HG03565 (cell line): ENCODE measurements around the gene PTPRT.

ENCODE experiments used
- ATAC-seq: cut with Tn5 transposase; IDR thresholded peaks from one replicate; pipeline ENCODE4 v1.9.1; 2021; ENCODE audit warnings: mild to moderate bottlenecking, moderate library complexity; ENCODE audit not compliant: unreplicated experiment

PTPRT gene

GRCh38 chr20:42494290-42494689, 695.4 kb downstream of the PTPRT start:
- no peak for ATAC-seq

- ATAC-seq, result no peak
Measured at GRCh38 chr20:42493001-42493400, 696.7 kb downstream of the PTPRT start.

GRCh38 chr20:42492290-42492689, 697.4 kb downstream of the PTPRT start:
- peak; percentile 70 for ATAC-seq

DNA sequence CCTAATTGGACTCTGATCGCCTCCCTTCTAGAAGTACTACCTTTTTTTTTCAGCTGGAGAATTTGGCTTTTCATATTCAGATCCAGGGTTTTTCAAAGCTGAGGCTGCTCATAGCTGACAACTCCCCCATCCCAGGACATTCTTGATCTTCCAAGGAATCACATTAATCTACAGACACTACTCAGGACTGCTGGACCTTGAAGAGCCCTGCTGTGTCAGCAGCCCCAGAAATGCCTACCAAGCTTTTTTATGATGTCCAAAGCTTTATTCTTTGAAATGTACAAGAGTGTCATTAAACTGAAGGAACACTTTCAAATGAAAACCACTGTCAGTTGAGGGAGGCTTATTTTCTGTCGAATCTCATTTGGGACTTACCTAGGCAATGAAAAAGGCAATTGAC, 704.1 kb downstream of the PTPRT start:
- ATAC-seq, result no peak

GRCh38 chr20:42484790-42485375, 704.8 kb downstream of the PTPRT start:
- ATAC-seq, result no peak

GRCh38 chr20:42484335-42484734, 705.4 kb downstream of the PTPRT start:
- ATAC-seq, result no peak

DNA sequence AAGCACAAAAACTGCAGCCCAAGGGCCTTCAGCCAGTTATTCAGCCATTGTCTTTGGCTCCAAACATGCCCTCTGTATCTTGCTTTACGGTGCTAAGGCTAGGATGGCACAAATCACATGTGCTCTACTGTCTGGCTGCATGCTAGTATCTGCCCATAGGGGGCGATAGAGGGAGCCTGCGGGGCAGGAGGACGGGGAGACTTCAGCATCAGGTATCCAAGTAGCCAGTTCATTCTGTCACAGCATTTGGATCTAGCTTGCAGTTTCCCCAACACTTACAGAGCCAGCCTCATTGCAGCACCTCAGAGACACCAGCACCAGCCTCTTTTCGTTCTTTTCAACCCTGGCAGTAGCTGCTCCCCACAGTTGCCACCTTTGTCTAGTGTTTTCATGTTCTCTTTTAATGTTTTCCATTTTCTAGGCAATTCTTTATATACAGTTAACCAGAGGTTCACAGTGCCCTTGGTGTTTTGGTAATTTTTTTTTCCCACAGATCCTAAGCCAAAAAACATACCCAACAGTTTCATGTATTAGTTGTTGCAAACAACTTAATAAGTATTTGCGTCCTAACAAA, 705.9 kb downstream of the PTPRT start:
- ATAC-seq, result no peak

GRCh38 chr20:42482808-42483207, 706.9 kb downstream of the PTPRT start:
- no peak for ATAC-seq

DNA sequence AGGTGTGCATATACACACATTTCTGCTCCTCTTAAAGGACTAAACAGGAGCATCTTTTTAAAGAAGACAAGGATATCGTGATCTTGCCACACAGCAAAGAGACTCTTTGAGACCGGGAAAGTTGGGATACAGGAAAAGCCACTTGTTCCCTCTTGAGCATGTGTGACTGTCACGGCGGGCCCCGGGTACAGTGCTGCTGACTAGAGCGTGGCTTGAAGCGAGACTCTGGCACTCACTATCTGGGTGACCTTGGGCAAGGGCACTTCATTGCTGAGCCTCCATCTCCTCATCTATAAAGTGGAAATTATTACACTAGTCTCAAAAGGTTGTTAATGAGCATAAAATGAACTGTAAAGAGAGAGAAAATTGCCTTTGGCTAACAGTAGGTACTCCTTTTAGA, 713.9 kb downstream of the PTPRT start:
- no peak for ATAC-seq

GRCh38 chr20:42474646-42475045, 715.1 kb downstream of the PTPRT start:
- ATAC-seq, result no peak

GRCh38 chr20:42472198-42472597, 717.5 kb downstream of the PTPRT start:
- no peak for ATAC-seq

- peak; percentile 57 for ATAC-seq
Measured at GRCh38 chr20:42461965-42462593, 727.6 kb downstream of the PTPRT start.

GRCh38 chr20:42461291-42461690, 728.4 kb downstream of the PTPRT start:
- ATAC-seq, result no peak

DNA sequence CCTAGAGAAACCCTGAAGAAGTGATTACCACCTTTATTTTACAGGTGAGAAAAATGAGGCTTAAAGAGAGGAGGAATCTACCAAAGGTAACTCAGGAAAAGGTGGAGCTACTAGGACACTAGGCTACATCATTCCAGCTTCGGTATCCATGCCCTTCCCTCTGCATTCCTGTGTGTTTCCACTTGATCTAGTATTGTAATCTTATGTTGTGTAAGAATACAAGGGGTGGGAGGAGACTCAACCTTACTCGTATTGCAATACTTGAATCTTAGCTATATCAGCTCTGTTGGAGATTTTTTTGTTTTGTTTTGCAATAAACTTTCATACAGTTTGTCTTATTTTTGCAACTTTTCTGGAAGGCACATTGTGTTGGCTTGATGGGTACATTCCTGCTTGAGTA, 742.4 kb downstream of the PTPRT start:
- ATAC-seq, result no peak

DNA sequence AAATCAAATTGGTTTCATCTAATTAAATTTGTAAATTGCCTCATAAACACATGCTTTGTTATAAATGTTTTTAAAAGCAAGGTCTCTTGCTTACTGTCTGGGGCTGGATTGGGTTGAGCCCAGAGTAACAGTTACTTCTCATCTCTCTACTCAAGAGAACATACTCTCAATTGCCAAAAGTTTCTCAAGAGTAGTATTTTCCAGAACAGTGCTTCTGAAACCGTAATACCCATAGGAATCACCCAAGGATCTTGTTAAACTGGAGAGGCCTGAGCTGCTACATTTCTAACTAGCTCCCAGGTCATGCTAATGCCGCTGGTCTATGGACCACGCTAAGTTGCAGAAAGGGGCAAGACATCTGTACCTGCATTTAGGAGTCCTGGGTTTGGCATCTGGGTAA, 744.9 kb downstream of the PTPRT start:
- no peak for ATAC-seq

- no peak for ATAC-seq
Measured at GRCh38 chr20:42443200-42443599, 746.5 kb downstream of the PTPRT start.

DNA sequence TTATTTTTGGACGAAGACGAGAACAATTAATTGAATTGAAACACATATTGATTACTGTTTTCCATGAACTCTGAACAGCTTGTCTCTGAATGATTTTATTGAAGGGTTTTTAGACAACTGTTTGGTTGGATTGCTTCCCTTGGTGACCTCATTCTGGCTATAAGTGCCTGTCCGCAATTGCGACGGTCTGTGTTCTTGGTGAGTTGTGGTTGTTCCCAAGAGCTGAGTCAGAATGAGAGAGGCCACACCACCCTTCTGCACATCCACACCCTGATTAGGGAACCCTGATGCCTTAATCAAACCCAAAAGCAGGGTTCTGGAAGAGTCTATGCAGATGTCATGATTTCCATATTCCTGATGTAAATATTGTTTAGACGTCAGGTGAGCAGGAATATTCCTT, 747.0 kb downstream of the PTPRT start:
- ATAC-seq, result no peak

GRCh38 chr20:42441864-42442331, 747.8 kb downstream of the PTPRT start:
- no peak for ATAC-seq

DNA sequence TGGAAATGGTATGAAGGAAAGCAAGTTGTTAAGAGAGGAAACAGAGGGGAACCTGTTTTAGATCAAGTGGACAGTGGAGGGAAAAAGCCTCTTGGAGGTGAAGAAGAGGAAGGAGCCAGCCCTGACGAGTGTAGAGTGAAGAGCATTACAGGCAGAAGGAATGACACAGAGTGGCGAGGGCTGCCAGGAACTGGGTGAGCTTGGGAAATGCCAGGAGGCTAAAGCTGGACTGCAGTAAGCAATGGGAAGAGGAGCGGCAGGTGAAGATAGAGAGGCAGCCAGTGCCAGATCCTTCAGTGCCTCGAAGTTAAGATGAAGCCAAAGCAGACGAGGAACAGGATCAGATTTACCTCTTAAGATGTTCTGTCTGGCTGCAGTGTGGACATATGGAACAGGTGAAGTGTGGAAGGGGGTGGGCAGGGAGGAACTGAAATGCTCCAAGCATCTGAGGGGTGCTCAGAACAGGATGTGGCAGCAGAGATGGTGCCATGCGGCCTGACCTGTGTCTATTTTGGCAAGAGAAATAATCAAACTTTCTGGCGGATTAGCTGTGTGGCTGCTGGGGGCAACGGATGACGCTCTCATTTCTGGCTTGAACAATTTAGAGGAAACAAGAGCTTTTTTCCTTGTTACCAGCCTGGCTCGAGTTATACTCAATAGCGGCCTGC, 748.4 kb downstream of the PTPRT start:
- ATAC-seq, result no peak

DNA sequence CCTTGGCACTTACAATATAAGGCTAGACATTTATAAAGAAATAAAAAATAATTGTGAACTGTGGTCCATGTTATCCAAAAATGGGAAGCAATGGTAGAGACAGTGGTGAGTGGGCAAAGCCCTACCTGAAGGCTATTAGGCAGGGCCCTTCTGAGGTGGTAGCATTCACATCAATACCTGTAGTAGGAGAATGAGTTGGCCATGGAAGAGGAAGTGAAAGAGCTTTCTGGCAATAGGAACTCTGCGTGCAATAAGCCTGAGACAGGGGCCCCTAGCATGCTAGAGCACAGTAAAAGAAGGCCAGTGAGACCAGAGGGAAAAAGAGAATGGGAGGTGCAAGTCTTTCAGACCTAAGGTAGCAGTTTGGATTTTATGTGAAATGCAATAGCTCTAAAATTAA, 754.5 kb downstream of the PTPRT start:
- ATAC-seq, result peak; percentile 99

DNA sequence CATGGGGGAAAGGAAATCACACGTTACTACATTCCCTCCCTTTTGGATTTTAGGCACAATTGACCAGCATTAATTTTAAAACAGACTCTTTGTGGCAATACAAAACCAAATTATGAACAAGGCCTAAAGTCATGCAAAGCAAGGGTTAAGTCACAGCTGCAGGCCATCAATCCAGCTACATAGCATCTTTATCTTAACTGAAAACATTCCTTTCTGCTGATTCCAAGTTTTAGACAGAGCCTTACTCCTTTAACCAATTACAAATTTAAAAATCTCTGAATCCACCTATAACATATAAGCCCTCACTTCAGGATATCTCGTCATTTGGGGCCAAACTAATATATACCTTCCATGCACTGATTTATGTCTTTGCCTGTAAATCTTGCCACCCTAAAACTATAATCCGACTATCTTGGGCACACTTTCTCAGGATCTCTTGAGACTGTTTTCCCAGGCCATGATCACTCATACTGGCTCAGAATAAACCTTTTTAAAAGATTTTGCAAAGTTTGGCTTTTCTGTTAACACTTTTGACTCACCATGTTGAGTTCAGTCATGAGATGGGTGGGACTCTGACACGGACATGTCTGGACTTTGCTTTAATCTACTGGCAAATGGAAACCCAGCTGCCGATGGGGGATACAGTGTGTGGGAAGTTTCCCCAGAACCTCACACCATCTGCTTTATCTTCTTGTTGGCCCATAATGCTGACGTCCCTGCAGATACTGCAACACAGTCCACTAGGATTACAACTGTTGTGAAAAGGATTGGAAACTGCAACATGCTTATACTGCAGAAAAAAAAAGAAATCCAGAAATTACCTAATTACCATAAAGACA, 757.0 kb downstream of the PTPRT start:
- ATAC-seq, result no peak
